ENCODE measurements around the gene VWA7.

The VWA7 gene

DNA sequence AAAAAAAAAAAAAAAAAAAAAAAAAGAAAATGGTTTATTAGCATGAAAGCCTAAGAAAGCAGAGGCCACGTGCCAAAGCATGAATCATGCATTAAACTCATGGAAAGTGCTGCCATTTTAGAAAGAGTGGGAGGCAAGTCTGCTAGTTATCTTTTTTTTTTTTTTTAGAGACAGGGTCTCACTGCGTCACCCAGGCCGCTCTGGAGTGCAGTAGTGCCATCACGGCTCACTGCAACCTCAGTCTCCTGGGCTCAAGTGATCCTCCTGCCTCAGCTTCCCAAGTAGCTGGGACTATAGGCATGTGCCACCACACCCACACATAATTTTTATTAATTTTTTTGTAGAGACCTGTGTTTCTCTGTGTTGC is 5.2 kb downstream of the VWA7 start:
- no peak for DNase-seq (ENCODE audit: low spot score)
- no peak overlapping the region for H3K27ac ChIP-seq
- TF ChIP-seq, protein P1, sequence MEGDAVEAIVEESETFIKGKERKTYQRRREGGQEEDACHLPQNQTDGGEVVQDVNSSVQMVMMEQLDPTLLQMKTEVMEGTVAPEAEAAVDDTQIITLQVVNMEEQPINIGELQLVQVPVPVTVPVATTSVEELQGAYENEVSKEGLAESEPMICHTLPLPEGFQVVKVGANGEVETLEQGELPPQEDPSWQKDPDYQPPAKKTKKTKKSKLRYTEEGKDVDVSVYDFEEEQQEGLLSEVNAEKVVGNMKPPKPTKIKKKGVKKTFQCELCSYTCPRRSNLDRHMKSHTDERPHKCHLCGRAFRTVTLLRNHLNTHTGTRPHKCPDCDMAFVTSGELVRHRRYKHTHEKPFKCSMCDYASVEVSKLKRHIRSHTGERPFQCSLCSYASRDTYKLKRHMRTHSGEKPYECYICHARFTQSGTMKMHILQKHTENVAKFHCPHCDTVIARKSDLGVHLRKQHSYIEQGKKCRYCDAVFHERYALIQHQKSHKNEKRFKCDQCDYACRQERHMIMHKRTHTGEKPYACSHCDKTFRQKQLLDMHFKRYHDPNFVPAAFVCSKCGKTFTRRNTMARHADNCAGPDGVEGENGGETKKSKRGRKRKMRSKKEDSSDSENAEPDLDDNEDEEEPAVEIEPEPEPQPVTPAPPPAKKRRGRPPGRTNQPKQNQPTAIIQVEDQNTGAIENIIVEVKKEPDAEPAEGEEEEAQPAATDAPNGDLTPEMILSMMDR (IDR thresholded peaks at IDR 0.05): no peak
- H3K4me3 ChIP-seq: no peak overlapping the region

DNA sequence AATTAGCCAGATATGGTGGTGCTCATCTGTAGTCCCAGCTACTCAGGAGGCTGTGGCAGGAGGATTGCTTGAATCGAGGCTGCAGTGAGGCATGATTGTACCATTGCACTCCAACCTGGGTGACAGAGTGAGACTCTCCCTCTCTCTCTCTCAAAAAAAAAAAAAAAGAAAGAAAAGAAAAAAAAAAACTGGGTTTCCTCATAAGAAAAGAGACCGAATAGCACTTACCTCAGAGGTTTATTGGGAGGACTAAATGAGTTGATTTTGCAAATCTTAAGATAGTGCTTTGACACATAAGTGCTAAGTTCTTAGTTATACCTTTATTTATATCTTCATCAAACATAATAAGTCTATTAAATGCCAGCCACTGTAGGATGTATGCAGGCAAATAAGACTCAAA is 6.3 kb downstream of the VWA7 start:
- TF ChIP-seq, protein P1 (IDR thresholded peaks at IDR 0.05): no peak
- Histone ChIP-seq H3K4me3 (no peak overlapping the region), H3K27ac (no peak overlapping the region)
- no peak for DNase-seq (ENCODE audit: low spot score)

DNA sequence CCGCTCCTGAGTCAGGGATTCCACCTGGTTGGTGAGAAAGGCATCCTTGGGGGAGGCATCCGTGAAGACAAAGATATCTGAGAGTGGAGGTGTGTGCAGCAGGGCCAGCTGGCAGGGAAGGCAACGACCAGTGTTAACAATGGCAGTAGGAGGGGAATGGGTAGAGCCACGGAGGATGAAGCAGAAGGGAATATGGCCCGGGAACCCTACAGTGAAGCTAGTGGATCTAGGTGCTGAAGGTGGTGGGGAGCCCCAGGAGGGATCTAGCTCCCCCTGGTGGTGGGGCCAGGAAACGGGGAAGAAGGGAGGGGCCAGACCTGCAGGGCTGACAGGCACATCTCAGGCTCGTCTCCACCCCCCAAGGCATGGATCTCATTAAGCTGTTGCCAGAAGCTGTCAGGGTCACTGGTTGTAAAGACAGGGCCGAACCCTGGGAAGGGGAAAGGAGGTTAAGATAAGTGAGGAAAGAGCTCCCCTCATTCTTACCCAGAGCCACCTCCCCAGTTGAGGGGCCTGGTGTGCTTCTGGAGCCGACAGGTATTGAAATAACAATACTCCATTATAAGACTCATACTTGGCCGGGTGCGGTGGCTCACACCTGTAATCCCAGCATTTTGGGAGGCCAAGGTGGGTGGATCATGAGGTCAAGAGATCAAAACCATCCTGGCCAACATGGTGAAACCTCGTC is 7.3 kb downstream of the VWA7 start:
- TF ChIP-seq, protein P1 (IDR thresholded peaks at IDR 0.05): peak; percentile 38
- H3K27ac ChIP-seq: no peak overlapping the region
- H3K4me3 ChIP-seq: no peak overlapping the region
- DNase-seq (ENCODE audit: low spot score): no peak

DNA sequence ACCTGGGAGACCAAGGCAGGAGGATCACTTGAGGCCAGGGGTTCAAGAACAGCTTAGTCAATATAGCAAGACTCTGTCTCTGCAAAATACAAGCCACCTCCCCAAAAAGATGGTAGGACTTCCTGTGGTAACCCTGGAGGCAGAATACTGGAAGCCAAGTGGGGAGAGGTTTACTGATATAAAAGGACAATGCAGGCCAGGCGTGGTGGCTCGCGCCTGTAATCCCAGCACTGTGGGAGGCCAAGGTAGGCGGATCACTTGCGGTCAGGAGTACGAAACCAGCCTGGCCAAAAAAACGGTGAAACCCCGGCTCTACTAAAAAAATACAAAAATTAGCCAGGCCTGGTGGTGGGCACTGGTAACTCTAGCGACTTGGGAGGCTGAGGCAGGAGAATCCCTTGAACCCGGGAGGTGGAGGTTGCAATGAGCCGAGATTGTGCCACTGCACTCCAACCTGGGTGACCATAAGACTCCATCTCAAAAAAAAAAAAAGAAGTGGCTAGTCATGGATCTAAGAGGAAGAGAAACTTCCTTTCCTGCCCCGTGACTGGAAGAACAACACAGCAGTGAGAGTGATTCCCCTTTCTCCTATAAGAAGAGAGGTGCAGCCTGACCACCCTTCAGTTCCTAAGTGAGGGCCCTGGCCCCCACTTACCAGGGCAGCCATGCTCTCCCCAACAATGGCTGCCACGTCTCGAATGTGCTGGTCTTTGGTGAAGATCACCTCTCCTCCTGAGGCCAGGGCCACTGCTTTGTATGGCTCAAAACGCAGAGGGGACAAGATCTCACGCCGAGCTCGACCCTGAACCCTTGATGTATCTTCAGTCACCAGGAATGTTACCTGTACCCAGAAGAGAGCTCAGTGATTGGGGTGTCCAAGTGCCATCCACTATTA is 8.5 kb downstream of the VWA7 start:
- Histone ChIP-seq H3K27ac (peak overlapping the region in 1 of 2 donors; percentile 60), H3K4me3 (no peak overlapping the region)
- TF ChIP-seq, protein P1 (IDR thresholded peaks at IDR 0.05): no peak
- DNase-seq (ENCODE audit: low spot score): no peak

DNA sequence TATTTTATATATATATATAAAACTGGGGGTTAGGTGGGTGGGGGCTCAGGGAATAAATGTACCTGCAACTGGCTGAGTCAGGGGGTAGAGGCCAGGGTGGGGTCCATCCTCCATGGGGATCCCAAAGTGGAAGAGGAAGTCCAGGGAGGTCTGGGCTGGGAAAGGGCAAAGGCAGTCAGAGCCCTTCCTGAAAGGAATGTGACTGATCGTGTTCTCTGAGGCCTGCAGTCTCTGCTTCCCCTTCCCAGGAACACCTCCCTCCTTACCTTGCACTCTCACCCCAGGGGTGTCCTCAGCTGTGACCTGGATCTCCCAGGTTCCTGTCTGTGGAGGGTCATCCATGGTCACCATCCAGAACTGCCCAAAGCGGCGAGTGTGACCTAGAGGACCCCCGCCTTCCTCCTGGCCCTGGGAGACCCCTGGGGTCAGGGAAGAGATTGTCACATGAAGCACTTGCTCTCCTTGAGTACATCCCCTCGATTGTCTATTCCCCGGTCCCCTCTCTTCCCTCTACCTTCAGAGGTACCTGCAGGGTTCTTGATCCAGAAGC is 10.0 kb downstream of the VWA7 start:
- TF ChIP-seq, protein P1 (IDR thresholded peaks at IDR 0.05): no peak
- H3K27ac ChIP-seq: no peak overlapping the region
- no peak for DNase-seq (ENCODE audit: low spot score)
- H3K4me3 ChIP-seq: no peak overlapping the region

DNA sequence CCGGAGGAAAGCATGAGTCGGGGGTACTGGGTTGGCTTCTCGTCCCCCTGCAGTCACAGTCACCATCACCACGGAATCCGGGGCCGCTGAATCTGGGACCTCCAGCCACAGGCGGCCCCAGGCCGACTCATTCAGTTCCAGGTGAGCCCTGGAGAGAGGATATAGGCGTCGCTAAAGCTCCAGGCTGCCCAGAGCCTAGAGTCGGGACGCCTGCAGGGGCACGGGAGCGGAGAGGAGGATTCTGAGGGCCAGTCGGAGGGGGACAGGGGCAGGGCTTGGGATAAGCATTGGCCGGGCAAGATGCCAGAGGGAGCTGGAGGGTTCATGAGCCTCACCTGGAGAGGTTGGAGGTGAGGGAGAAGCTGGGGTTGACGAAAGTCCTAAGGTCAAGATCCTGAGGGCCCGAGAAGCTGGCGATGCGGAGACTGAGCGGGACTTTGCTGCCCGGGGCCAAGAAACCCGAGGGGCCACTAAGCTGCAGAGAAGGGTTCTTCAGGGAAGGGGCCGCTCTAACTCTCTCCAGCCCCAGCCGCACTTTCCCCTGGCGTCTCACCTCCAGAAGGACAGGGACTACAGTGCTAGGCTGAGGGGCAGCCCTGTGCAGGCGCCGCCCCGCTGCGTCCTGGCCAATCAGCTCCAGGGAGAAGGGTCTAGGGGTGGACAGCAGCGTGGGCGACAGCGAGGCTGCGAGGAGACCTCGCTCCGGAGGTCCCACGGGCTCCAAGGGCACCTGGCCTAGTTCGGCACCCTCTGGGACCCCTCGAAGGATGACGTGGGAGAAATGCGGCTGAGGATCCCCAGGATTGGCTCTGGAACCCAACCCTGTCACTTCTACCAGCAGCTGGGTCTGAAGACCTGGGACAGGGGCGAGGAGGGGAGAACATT is 11.0 kb downstream of the VWA7 start:
- no peak for DNase-seq (ENCODE audit: low spot score)
- Histone ChIP-seq H3K27ac (no peak overlapping the region), H3K4me3 (peak overlapping the region; percentile 51)
- TF ChIP-seq, protein P1 (IDR thresholded peaks at IDR 0.05): no peak

All from coronary artery (tissue), 2 donors.